NB4 (cell line): ENCODE data around the gene LGI4.

Experiments used
- TF ChIP-seq, protein P1 (sequence below): IDR thresholded peaks from one replicate; pipeline ENCODE4 v1.5.1; 2012; ENCODE audit warnings: low read depth, low read length
- TF ChIP-seq, protein P2 (sequence below): IDR thresholded peaks from 2 replicates; pipeline ENCODE4 v1.6.1; 2011; ENCODE audit warnings: low read depth, low read length

DNA sequence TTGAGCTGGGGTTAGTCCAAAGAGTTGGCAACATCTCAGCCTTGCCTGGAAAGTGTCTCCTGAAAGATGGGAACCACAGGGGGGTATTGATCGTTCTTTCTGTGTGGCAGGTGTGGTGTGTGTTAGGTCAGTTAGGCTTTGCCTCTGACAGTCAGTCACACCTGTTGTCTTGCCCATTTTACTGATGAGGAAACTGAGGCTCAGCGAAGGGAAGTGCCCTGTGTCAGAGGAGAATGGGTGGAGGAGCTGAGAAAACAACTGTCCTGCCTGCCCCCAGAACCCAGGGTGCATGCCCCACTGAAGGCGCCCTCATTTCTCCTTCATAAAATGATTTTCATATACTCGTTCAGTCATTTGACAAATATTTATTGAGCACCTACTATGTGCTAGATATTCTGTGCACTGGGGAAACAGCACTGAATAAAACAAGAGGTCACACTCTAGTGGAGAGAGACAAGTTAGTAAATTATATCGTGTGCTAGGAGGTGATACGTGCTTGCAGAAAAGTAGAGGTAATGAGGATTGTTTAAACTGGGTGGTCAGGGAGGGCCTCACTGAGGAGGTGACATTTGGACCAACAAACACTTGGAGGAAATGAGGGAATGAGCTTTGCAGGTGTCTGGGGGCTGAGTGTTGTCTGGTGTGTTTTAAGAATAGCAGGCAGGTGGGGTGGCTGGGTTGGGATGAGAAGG lies 21.3 kb upstream of the LGI4 start:
- TF ChIP-seq, protein P1, sequence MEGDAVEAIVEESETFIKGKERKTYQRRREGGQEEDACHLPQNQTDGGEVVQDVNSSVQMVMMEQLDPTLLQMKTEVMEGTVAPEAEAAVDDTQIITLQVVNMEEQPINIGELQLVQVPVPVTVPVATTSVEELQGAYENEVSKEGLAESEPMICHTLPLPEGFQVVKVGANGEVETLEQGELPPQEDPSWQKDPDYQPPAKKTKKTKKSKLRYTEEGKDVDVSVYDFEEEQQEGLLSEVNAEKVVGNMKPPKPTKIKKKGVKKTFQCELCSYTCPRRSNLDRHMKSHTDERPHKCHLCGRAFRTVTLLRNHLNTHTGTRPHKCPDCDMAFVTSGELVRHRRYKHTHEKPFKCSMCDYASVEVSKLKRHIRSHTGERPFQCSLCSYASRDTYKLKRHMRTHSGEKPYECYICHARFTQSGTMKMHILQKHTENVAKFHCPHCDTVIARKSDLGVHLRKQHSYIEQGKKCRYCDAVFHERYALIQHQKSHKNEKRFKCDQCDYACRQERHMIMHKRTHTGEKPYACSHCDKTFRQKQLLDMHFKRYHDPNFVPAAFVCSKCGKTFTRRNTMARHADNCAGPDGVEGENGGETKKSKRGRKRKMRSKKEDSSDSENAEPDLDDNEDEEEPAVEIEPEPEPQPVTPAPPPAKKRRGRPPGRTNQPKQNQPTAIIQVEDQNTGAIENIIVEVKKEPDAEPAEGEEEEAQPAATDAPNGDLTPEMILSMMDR, result no peak
- TF ChIP-seq, protein P2, sequence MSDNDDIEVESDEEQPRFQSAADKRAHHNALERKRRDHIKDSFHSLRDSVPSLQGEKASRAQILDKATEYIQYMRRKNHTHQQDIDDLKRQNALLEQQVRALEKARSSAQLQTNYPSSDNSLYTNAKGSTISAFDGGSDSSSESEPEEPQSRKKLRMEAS, result no peak
